GM18873 (cell line): ENCODE results near the gene MYO9B.

Experiments used
- ATAC-seq: cut with Tn5 transposase; IDR thresholded peaks from one replicate; pipeline ENCODE4 v1.9.1; 2021; ENCODE audit warnings: mild to moderate bottlenecking, moderate library complexity, moderate number of reproducible peaks; ENCODE audit not compliant: unreplicated experiment, low FRiP score

The MYO9B gene

DNA sequence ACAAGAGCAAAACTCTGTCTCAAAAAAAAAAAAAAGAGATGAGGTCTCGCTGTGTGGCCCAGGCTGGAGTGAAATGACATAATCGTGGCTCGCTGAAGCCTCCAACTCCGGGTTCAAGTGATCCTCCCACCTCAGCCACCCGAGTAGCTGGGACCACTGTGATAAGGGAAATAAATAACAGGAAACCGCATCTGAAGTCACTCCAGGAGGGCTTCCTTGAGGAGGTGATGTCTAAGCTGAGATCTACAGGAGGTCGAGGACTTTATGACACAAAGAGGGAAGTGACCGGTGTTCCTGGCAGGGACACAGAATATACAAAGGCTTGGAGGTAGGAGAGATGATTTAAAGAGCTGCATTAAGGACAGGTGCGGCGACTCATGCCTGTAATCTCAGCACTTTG lies 179.1 kb downstream of the MYO9B start:
- no peak for ATAC-seq

GRCh38 chr19:17255150-17255621 lies 179.6 kb downstream of the MYO9B start:
- no peak for ATAC-seq

DNA sequence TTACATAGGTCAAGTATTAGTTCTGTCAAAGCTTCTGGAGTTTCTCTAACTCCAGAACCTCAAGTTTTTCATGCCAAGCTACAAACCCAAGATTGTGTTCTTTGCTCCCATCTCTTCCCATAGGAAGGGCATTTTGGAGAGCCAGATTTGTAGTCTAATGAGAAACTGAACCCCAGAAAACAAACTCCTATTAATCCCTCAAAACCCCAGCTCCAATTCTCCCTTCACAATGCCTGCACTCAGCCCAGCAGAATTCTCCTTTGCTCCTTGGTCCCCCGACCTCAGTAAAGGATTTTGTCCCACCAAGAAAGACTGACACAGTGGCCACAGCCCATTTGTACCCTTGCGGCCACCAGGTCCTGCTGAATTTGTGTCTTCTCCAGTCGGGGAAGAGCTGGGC lies 180.6 kb downstream of the MYO9B start:
- ATAC-seq: no peak

DNA sequence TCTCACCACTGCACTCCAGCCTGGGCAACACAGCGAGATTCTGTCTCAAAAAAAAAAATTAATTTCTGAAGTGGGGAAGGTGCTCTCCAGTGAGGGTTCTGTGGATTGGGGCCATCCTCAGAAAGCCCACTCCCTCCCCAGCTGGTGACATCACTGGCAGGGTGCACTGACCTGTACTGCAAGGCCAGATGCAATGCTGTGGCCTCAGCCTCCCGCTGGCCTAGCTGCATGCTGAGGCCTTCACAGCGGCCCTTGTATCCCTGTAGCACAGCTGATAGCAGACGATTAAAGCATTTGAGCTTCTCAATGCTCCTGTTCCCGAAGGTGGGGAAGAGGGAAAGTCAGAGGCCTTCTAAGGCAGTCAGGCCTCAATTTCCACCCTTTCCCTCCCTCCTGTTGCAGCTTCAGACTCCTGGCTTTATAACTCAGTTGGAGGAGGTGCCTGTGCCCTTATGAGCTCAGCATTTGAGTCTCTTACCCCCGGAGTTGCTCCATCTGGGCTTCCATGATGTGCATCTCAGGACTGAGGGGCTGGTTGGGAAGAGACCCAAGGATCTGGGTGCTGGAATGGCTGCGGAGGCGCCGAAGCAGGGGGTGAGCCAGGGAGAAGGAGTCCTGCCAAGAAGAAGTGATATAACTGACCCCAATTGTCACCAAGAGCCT lies 183.7 kb downstream of the MYO9B start:
- ATAC-seq: no peak

DNA sequence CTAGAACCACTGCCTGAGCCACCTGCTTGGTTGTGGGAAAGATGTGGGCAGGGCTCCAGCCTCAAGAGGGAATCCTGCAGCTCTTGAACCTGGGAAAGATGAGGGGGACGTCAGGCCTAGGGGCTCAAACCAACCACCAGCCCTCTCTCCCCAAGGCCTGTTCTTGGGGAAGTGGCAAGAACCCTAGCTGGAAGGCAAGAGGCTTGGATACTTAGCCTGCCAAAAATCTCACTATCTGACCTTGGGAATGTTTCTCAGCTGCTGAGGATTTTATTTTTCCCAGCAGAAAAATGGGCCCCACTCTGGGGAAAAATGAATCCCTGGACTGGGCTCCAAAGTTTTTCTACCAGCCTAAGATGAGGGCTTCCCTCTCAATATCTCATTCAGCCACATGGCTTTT lies 184.4 kb downstream of the MYO9B start:
- ATAC-seq: no peak

DNA sequence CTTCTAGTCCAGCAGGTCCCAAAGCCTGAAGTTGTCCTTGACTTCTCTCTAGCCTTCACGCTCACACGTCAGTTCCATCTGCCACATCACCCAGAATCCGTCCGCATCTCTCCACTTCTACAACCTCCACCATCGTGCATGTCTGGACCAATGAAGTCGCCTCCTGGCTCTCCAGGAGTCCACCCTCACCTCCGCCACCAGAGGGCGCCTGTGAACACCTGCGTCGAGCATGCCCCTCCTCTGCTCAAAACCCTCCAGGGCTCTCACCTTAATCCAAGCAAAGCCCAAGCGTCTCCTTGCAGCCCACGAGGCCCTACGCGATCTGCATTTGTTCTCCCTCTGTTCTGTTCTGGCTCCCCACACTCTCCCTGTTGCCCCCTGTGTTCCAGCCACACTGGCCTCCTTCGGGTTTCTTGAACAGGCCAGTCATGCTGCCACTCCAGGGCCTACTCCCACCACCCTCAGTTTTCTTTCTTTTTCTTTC lies 185.3 kb downstream of the MYO9B start:
- ATAC-seq: no peak

DNA sequence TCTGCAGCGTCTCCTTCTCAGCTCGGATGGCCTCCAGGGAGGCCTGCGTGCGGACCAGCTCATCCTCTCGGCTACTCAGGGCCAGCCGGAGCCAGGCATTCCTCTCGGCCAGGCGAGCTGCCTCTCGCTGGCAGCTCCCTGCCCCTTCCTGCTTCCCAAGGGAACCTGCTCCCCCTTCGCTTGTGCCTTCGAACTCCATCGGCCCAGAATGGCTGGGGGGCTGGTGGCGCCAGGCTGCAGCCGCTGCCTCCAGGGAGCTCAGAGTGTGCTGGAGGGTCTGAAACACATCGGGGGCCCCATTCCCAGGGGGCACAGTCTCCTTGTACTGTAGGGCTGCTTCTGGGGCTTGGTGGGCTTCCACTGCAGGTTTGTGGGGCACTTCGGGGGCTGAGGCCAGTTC lies 187.0 kb downstream of the MYO9B start:
- ATAC-seq: no peak
